Measurements from ENCODE around the gene SLC38A2. TPM values are rescaled to one million over a fixed set of nuclear protein-coding genes. Genes with fewer than 3 reads are reported as not detected.

SLC38A2 gene
- total and polyA plus RNA-seq, 9 donors, result 66.1 to 130 (median 104) TPM

- WGBS (ENCODE audit: insufficient coverage), result no CpG with 5 or more reads among the region's 2 CpGs
- Histone ChIP-seq H3K9me3 (replicated peaks; ENCODE audit: control insufficient read depth, low read depth, low read length) (no peaks in the 10 kb centered on the region), H3K36me3 (ENCODE audit: control insufficient read depth, insufficient read depth, low read length) (peaks cover 39% of the 10 kb centered on the region), H3K27ac (ENCODE audit: low read length) (no peak overlapping the region), H3K4me3 (ENCODE audit: low read length) (peak overlapping the region; percentile 65), H3K27me3 (ENCODE audit: control insufficient read depth, insufficient read depth, low read length) (no peaks in the 10 kb centered on the region), H3K4me1 (ENCODE audit: control insufficient read depth, insufficient read depth, low read length) (peaks cover 22% of the 10 kb centered on the region)
- DNase-seq, result no peak
These were observed 2.2 kb downstream of the SLC38A2 start for GRCh38 chr12:46370380-46370734.

GRCh38 chr12:46369474-46370379 lies 2.8 kb downstream of the SLC38A2 start:
- no peak overlapping the region for H3K27ac ChIP-seq (ENCODE audit: low read length)
- H3K36me3 ChIP-seq (ENCODE audit: control insufficient read depth, insufficient read depth, low read length), result peaks cover 41% of the 10 kb centered on the region
- no peaks in the 10 kb centered on the region for H3K9me3 ChIP-seq (replicated peaks; ENCODE audit: control insufficient read depth, low read depth, low read length)
- DNase-seq, result no peak
- WGBS (ENCODE audit: insufficient coverage), result no CpG with 5 or more reads among the region's 7 CpGs
- H3K27me3 ChIP-seq (ENCODE audit: control insufficient read depth, insufficient read depth, low read length), result no peaks in the 10 kb centered on the region
- H3K4me3 ChIP-seq (ENCODE audit: low read length), result peak overlapping the region; percentile 65
- peaks cover 22% of the 10 kb centered on the region for H3K4me1 ChIP-seq (ENCODE audit: control insufficient read depth, insufficient read depth, low read length)

GRCh38 chr12:46369095-46369473 lies 3.5 kb downstream of the SLC38A2 start:
- Histone ChIP-seq H3K4me1 (ENCODE audit: control insufficient read depth, insufficient read depth, low read length) (peaks cover 22% of the 10 kb centered on the region), H3K36me3 (ENCODE audit: control insufficient read depth, insufficient read depth, low read length) (peaks cover 45% of the 10 kb centered on the region), H3K27ac (ENCODE audit: low read length) (no peak overlapping the region), H3K27me3 (ENCODE audit: control insufficient read depth, insufficient read depth, low read length) (no peaks in the 10 kb centered on the region), H3K4me3 (ENCODE audit: low read length) (no peak overlapping the region), H3K9me3 (replicated peaks; ENCODE audit: control insufficient read depth, low read depth, low read length) (no peaks in the 10 kb centered on the region)
- WGBS (ENCODE audit: insufficient coverage), result 81% methylated on average over 3 of the region's 4 CpGs
- no peak for DNase-seq

GRCh38 chr12:46368684-46369083 lies 3.9 kb downstream of the SLC38A2 start:
- no peaks in the 10 kb centered on the region for H3K27me3 ChIP-seq (ENCODE audit: control insufficient read depth, insufficient read depth, low read length)
- peaks cover 19% of the 10 kb centered on the region for H3K4me1 ChIP-seq (ENCODE audit: control insufficient read depth, insufficient read depth, low read length)
- DNase-seq, result no peak
- peaks cover 47% of the 10 kb centered on the region for H3K36me3 ChIP-seq (ENCODE audit: control insufficient read depth, insufficient read depth, low read length)
- no peak overlapping the region for H3K4me3 ChIP-seq (ENCODE audit: low read length)
- WGBS (ENCODE audit: insufficient coverage), result no CpG with 5 or more reads among the region's 1 CpG
- H3K9me3 ChIP-seq (replicated peaks; ENCODE audit: control insufficient read depth, low read depth, low read length), result no peaks in the 10 kb centered on the region
- no peak overlapping the region for H3K27ac ChIP-seq (ENCODE audit: low read length)

- Histone ChIP-seq H3K27me3 (ENCODE audit: control insufficient read depth, insufficient read depth, low read length) (no peaks in the 10 kb centered on the region), H3K36me3 (ENCODE audit: control insufficient read depth, insufficient read depth, low read length) (peaks cover 51% of the 10 kb centered on the region), H3K27ac (ENCODE audit: low read length) (no peak overlapping the region), H3K4me1 (ENCODE audit: control insufficient read depth, insufficient read depth, low read length) (peaks cover 14% of the 10 kb centered on the region), H3K9me3 (replicated peaks; ENCODE audit: control insufficient read depth, low read depth, low read length) (no peaks in the 10 kb centered on the region), H3K4me3 (ENCODE audit: low read length) (no peak overlapping the region)
- DNase-seq, result no peak
These were observed 4.4 kb downstream of the SLC38A2 start for GRCh38 chr12:46368138-46368537.

GRCh38 chr12:46367351-46368029 lies 5.1 kb downstream of the SLC38A2 start:
- Histone ChIP-seq H3K4me1 (ENCODE audit: control insufficient read depth, insufficient read depth, low read length) (peaks cover 12% of the 10 kb centered on the region), H3K27me3 (ENCODE audit: control insufficient read depth, insufficient read depth, low read length) (no peaks in the 10 kb centered on the region), H3K36me3 (ENCODE audit: control insufficient read depth, insufficient read depth, low read length) (peaks cover 55% of the 10 kb centered on the region), H3K9me3 (replicated peaks; ENCODE audit: control insufficient read depth, low read depth, low read length) (no peaks in the 10 kb centered on the region), H3K27ac (ENCODE audit: low read length) (no peak overlapping the region), H3K4me3 (ENCODE audit: low read length) (no peak overlapping the region)
- no peak for DNase-seq
- WGBS (ENCODE audit: insufficient coverage), result 82% methylated on average over 2 of the region's 5 CpGs

- Histone ChIP-seq H3K9me3 (replicated peaks; ENCODE audit: control insufficient read depth, low read depth, low read length) (no peaks in the 10 kb centered on the region), H3K27me3 (ENCODE audit: control insufficient read depth, insufficient read depth, low read length) (no peaks in the 10 kb centered on the region), H3K36me3 (ENCODE audit: control insufficient read depth, insufficient read depth, low read length) (peaks cover 57% of the 10 kb centered on the region), H3K4me3 (ENCODE audit: low read length) (no peak overlapping the region), H3K27ac (ENCODE audit: low read length) (no peak overlapping the region), H3K4me1 (ENCODE audit: control insufficient read depth, insufficient read depth, low read length) (peaks cover 12% of the 10 kb centered on the region)
- no peak for DNase-seq
- WGBS (ENCODE audit: insufficient coverage), result 71% methylated on average over 4 of the region's 5 CpGs
These were observed 5.8 kb downstream of the SLC38A2 start for GRCh38 chr12:46366771-46367170.

GRCh38 chr12:46365951-46366379 lies 6.6 kb downstream of the SLC38A2 start:
- H3K4me1 ChIP-seq (ENCODE audit: control insufficient read depth, insufficient read depth, low read length), result peaks cover 12% of the 10 kb centered on the region
- H3K4me3 ChIP-seq (ENCODE audit: low read length), result no peak overlapping the region
- no CpG with 5 or more reads among the region's 2 CpGs for WGBS (ENCODE audit: insufficient coverage)

GRCh38 chr12:46364777-46365580 lies 7.6 kb downstream of the SLC38A2 start:
- H3K27ac ChIP-seq (ENCODE audit: low read length), result no peak overlapping the region
- H3K27me3 ChIP-seq (ENCODE audit: control insufficient read depth, insufficient read depth, low read length), result no peaks in the 10 kb centered on the region
- WGBS (ENCODE audit: insufficient coverage), result no CpG with 5 or more reads among the region's 3 CpGs
- no peak overlapping the region for H3K4me3 ChIP-seq (ENCODE audit: low read length)
- peaks cover 12% of the 10 kb centered on the region for H3K4me1 ChIP-seq (ENCODE audit: control insufficient read depth, insufficient read depth, low read length)
- no peaks in the 10 kb centered on the region for H3K9me3 ChIP-seq (replicated peaks; ENCODE audit: control insufficient read depth, low read depth, low read length)
- DNase-seq, result peak; percentile 53
- peaks cover 62% of the 10 kb centered on the region for H3K36me3 ChIP-seq (ENCODE audit: control insufficient read depth, insufficient read depth, low read length)

More at GRCh38 chr12:46365951-46366379, 6.6 kb downstream of the SLC38A2 start:
- DNase-seq, result no peak
- H3K9me3 ChIP-seq (replicated peaks; ENCODE audit: control insufficient read depth, low read depth, low read length), result no peaks in the 10 kb centered on the region
- no peaks in the 10 kb centered on the region for H3K27me3 ChIP-seq (ENCODE audit: control insufficient read depth, insufficient read depth, low read length)
- no peak overlapping the region for H3K27ac ChIP-seq (ENCODE audit: low read length)
- peaks cover 60% of the 10 kb centered on the region for H3K36me3 ChIP-seq (ENCODE audit: control insufficient read depth, insufficient read depth, low read length)

GRCh38 chr12:46364300-46364696 lies 8.3 kb downstream of the SLC38A2 start:
- no peak overlapping the region for H3K4me3 ChIP-seq (ENCODE audit: low read length)
- no CpG with 5 or more reads among the region's 3 CpGs for WGBS (ENCODE audit: insufficient coverage)
- no peak for DNase-seq
- no peak overlapping the region for H3K27ac ChIP-seq (ENCODE audit: low read length)
- no peaks in the 10 kb centered on the region for H3K9me3 ChIP-seq (replicated peaks; ENCODE audit: control insufficient read depth, low read depth, low read length)
- H3K27me3 ChIP-seq (ENCODE audit: control insufficient read depth, insufficient read depth, low read length), result no peaks in the 10 kb centered on the region
- H3K36me3 ChIP-seq (ENCODE audit: control insufficient read depth, insufficient read depth, low read length), result peaks cover 62% of the 10 kb centered on the region
- H3K4me1 ChIP-seq (ENCODE audit: control insufficient read depth, insufficient read depth, low read length), result peaks cover 8% of the 10 kb centered on the region

All from muscle of leg (tissue), 11 donors.